ENCODE data around the gene NOL6. TPM values are rescaled to one million over a fixed set of nuclear protein-coding genes. Genes with fewer than 3 reads are reported as not detected.

NOL6 gene
- total RNA-seq, 1 experiment from 2014 or later: 64.4 TPM

DNA sequence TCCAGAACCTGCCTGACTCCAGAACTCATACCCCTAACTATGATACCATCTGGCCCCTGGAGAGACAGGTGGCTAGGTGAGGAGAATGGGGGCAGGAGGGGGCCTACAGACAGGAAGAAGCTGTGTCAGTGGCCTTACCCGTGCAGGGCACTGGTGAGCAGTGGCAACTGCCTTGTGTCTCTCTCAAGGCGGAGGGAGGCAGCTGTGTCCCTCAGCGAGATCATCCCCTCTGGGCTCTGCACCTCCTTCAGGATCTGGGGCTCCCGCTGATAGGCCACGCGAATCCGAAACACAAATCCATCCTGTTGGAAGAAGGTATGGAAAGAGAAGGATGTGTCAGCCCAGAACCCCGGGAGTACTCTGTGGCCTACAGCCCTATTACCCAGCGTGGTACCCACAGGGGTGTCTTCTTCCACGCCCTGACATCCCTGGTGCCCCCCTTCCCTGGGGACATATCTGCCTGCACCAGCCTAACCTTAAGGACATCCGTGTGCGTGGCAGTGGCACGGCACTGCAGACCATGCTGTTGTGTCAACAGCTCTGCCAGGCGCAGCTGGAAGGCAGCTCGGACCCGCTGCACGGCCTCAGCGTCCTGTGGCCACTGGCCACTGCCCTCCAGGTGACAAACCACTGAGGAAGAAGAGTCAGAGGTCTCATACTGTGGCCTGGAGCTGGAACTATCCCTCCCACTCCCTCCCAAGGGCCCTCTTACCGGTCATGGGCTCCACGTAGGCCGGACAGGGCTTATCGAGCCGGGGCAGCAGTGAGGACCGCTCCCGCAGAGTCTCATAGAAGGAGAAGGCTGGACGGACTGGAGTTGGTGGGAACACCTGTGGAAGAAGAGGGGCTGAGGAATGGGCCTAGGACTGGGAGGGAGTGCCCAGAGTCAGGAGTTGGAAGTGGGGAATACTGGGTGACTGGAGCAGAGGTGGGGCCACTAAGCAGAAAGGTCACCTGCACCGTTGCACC lies 7.8 kb downstream of the NOL6 start:
- no peaks in the 10 kb centered on the region for H3K4me1 Mint-ChIP-seq

More for the DNA sequence above, 7.8 kb downstream of the NOL6 start:
- no peaks in the 10 kb centered on the region for H3K79me1 ChIP-seq (ENCODE audit: insufficient read depth, low read depth, low read length, poor library complexity, severe bottlenecking)
- H3K79me2 ChIP-seq (ENCODE audit: insufficient read depth, low read length): no peaks in the 10 kb centered on the region; the same call in 1 of the 2 replicates
- H3K4me3 Mint-ChIP-seq: no peak overlapping the region
- no peak overlapping the region for H3K18ac ChIP-seq (ENCODE audit: insufficient read length, low read depth, low read length)
- no peak overlapping the region for H2BK5ac ChIP-seq (ENCODE audit: insufficient read length, low read length)
- TF ChIP-seq CTCF (conservative IDR thresholded peaks at IDR 0.05): no peak
- no peak overlapping the region for H2AFZ ChIP-seq (ENCODE audit: low read length)
- H3T11ph ChIP-seq (ENCODE audit: low read length): no peak overlapping the region
- no peak overlapping the region for H2BK20ac ChIP-seq (ENCODE audit: low read depth, low read length, poor library complexity, severe bottlenecking)
- no peaks in the 10 kb centered on the region for H3K23me2 ChIP-seq (ENCODE audit: insufficient read length, low read depth, low read length, poor library complexity, severe bottlenecking)
- no CpG with 5 or more reads among the region's 27 CpGs for WGBS (ENCODE audit: extremely low coverage, insufficient read length, low lambda C conversion rate)
- no peaks in the 10 kb centered on the region for H4K20me1 ChIP-seq (ENCODE audit: control insufficient read depth, insufficient read depth, insufficient read length)
- no peak for DNase-seq
- H3K4me2 ChIP-seq (ENCODE audit: insufficient read depth, insufficient read length, low read length): no peak overlapping the region
- peaks cover 56 to 96% (median 85%) of the 10 kb centered on the region in 3 experiments; a peak in 6 of 7 replicates for H3K36me3 Mint-ChIP-seq (ENCODE audit: insufficient read depth in 1 of 3, low read depth in 3 of 3)
- H3K9me3 Mint-ChIP-seq: no peaks in the 10 kb centered on the region
- H2BK15ac ChIP-seq (ENCODE audit: low read depth, low read length): no peak overlapping the region
- H3K27ac Mint-ChIP-seq: no peak overlapping the region; a peak in 1 of 7 replicates
- no peak overlapping the region for H4K91ac ChIP-seq (ENCODE audit: insufficient read length, low read depth, low read length)
- no peak overlapping the region for H4K5ac ChIP-seq (ENCODE audit: insufficient read length, low read depth, low read length)
- no peak overlapping the region for H3K14ac ChIP-seq (ENCODE audit: insufficient read depth, low read length)
- H3K56ac ChIP-seq (ENCODE audit: insufficient read length, low read depth, low read length): no peak overlapping the region
- no peaks in the 10 kb centered on the region for H3K27me3 ChIP-seq (ENCODE audit: insufficient read depth, low read length)
- H2BK120ac ChIP-seq (ENCODE audit: low read depth, low read length, poor library complexity, severe bottlenecking): no peak overlapping the region
- no peaks in the 10 kb centered on the region for H3K4me1 ChIP-seq (ENCODE audit: insufficient read depth, low read length)
- no peaks in the 10 kb centered on the region for H3K27me3 Mint-ChIP-seq (ENCODE audit: low read depth)
- H3K27ac ChIP-seq (ENCODE audit: insufficient read length, low read depth, low read length): no peak overlapping the region
- no peak overlapping the region for H3K23ac ChIP-seq (ENCODE audit: insufficient read length, low read depth, low read length)
- no peak overlapping the region for H3K9ac ChIP-seq (ENCODE audit: extremely low read depth, insufficient read length, low read length)
- no peak overlapping the region for H3K4ac ChIP-seq (ENCODE audit: low read depth, low read length)
- H3K9me3 ChIP-seq (ENCODE audit: control insufficient read depth, low read depth, low read length): no peaks in the 10 kb centered on the region
- no peak overlapping the region for H4K8ac ChIP-seq (replicated peaks; ENCODE audit: insufficient read length, low read depth, low read length)
- no peak overlapping the region for H2BK12ac ChIP-seq (ENCODE audit: insufficient read length, low read depth, low read length)
- no peak overlapping the region for H2AK5ac ChIP-seq (ENCODE audit: insufficient read length, low read length)

All from H9 (cell line).